PFSK-1 (cell line): ENCODE results near the gene PMS1.

Experiments used
- FOXP2 ChIP-seq: optimal IDR thresholded peaks from 2 replicates; pipeline ENCODE3; 2011; ENCODE audit warnings: borderline replicate concordance, control low read depth, inconsistent platforms; ENCODE audit not compliant: insufficient read depth; ENCODE audit errors: extremely low read length, extremely low read depth
- POLR2AphosphoS5 ChIP-seq: IDR thresholded peaks from 2 replicates; pipeline ENCODE4 v1.6.1; 2012; ENCODE audit warnings: low read depth, mild to moderate bottlenecking, control low read depth, low read length, moderate library complexity
- REST ChIP-seq, 2 experiments: IDR thresholded peaks; 2 replicates each; pipeline versions ENCODE4 v1.6.1 to v1.8.0; 2011 to 2012; ENCODE audit warnings: low read depth in 2 of 2, low read length in 2 of 2, control low read depth in 1 of 2, inconsistent platforms in 1 of 2, mild to moderate bottlenecking in 1 of 2, moderate library complexity in 1 of 2; ENCODE audit not compliant: insufficient read depth in 1 of 2
- SIN3A ChIP-seq: IDR thresholded peaks from 2 replicates; pipeline ENCODE4 v1.6.1; 2012; ENCODE audit warnings: mild to moderate bottlenecking, low read length, moderate library complexity, borderline replicate concordance; ENCODE audit not compliant: insufficient read depth
- TAF1 ChIP-seq: IDR thresholded peaks from 2 replicates; pipeline ENCODE4 v1.6.1; 2012; ENCODE audit warnings: low read length, control low read depth, borderline replicate concordance; ENCODE audit not compliant: insufficient read depth

Gene PMS1

DNA sequence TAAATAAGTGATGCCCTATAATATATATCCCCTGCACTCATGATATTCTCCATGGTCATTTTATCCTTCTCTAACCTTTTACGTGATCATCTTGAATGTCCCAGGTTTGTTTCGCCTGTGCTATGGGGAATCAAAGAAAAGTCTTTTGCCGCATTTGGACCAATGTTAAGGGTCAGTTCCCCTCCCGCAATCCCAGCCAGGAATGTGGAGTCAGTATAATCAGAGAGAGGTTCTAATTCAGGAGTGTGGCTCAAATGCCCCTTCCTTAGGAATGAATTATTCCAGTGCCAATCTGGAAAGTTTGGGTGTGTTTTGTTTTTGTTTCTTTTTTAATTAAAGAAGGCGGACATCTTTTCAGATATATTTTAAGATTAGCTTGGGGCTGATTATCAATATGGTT lies 41.8 kb downstream of the PMS1 start:
- TF ChIP-seq POLR2AphosphoS5 (no peak), REST (IDR thresholded peaks at IDR 0.05; ENCODE audit: insufficient read depth in 1 of 2, low read depth in 2 of 2, low read length in 2 of 2) (no peak), FOXP2 (no peak), SIN3A (no peak), TAF1 (no peak)

DNA sequence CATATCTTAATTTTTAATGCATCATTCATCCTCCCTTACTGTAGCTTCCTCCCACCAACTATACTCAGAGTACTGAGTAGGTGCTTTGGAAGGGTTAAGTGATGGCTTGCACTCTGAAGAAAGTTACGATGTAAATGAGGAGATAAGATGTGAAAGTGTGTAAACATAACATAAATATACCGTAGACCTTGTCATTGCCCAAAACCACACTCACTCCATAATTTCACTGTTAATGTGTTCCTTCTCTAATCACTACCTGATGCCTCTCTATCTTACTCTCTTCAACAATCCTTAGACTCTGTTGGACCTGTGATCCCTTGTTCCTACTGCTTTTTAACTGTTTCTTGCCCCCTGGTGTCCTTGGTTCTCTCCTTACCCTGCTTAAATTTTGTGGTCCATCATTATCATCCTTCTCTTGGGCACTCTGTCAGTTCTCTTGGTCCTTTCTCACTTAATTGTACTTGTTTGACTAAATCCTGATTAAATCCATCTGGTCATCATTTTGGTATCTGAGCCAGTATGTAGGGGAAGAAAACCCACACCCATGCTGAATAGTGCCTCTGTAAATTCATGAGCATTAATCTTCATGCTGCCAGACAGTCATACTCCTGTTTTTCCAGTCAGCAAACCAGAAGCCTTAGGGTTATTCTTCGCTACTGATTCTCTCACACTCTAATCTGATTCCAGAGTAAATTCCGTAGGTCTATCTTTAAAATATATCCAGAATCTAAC lies 45.0 kb downstream of the PMS1 start:
- TF ChIP-seq POLR2AphosphoS5 (no peak), TAF1 (no peak), FOXP2 (no peak), SIN3A (no peak), REST (IDR thresholded peaks at IDR 0.05; ENCODE audit: insufficient read depth in 1 of 2, low read depth in 2 of 2, low read length in 2 of 2) (no peak)

DNA sequence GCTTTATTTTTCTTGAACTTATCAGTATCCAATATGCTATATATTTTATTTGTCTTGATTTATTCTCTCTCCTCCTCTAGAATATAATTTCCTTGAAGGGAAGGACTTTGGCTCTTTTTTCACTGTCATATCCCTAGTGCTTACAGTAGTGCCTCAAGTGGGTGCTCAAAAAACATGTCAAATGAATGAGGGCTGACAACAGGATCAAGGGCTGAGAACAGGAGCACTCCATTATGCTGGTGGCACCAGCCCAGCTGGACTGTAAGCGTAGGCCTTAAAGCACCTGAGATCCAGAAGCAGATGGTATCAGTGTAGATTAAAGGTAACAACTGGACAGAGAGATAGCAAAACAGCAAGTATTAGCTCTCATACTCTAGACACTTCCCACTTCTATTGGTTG lies 46.3 kb downstream of the PMS1 start:
- TF ChIP-seq FOXP2: no peak
- TF ChIP-seq POLR2AphosphoS5: no peak
- TF ChIP-seq REST (IDR thresholded peaks at IDR 0.05; ENCODE audit: insufficient read depth in 1 of 2, low read depth in 2 of 2, low read length in 2 of 2): no peak
- no peak for TF ChIP-seq TAF1
- TF ChIP-seq SIN3A: no peak

GRCh38 chr2:189834059-189834458 lies 49.8 kb downstream of the PMS1 start:
- TF ChIP-seq POLR2AphosphoS5: no peak
- TF ChIP-seq REST (IDR thresholded peaks at IDR 0.05; ENCODE audit: insufficient read depth in 1 of 2, low read depth in 2 of 2, low read length in 2 of 2): no peak
- no peak for TF ChIP-seq FOXP2
- no peak for TF ChIP-seq SIN3A
- TF ChIP-seq TAF1: no peak
